ENCODE data around the gene MID1.

The MID1 gene

DNA sequence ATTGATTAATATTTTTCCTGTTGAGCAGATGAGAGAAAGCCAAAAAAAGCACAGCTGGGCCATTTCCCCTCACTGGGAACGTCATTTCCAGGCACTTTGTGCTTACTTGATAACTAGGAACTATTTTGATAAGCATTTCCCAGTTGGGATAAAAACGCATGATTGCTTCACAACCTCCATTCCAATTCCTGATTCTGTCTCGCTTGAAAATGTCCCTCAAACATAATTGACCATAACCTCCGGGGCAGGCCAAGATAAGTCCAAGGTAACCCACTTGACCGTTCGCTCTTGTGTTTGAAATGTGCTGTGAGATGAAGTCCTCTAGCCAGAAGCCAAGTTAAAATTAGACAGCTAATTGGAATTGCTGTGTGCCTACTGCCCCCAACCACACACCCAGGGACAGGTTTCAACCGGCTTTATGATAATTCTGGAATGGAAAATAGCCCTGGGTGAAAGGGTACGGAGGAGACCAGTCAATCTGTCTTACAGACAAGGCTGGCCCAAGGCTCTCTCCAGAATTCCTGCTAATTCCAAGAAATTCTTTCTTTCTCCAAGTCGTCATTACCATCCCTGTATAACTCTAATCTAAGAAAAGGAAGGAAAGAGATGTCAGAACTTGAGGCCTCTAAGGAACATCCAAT is 137.1 kb downstream of the MID1 start:
- DNase-seq: no peak

DNA sequence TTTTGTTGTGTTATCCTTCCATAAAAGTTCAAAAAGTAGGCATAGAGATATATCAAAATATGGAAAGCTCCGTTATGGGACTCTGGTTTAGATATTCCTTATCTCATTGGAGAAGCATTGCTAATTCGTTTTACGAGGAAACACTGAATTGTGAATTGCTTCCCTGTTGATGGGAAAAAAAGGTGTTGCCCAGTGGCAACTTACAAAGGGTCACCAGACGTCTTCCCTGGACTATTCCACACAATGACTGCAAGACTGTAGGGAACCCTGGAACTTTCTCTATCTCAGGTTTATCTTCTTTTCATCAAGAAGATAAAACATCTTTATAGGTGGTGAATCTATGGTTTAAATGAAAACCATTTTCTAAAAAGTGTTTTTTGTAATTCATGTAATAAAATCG is 137.7 kb downstream of the MID1 start:
- DNase-seq: no peak

DNA sequence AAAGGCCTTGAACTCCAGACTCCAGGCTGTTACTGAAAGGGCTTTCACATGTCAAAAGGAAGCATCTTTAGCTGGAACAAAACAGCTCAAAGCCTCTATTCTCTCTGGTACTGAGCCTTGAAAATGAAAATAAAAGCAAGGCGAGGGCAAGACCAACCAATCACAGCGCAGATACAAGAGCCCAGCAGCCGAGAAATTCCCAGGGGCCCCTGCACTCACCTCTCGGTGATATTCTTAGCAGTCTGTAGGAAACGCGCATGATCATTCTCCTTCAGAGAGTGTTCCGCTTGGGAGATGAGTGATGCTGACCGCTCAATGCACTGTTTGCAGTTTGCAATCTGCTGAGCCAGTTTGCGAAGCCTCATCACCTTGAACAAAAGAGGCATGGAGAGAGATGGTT is 138.1 kb downstream of the MID1 start:
- DNase-seq: no peak

DNA sequence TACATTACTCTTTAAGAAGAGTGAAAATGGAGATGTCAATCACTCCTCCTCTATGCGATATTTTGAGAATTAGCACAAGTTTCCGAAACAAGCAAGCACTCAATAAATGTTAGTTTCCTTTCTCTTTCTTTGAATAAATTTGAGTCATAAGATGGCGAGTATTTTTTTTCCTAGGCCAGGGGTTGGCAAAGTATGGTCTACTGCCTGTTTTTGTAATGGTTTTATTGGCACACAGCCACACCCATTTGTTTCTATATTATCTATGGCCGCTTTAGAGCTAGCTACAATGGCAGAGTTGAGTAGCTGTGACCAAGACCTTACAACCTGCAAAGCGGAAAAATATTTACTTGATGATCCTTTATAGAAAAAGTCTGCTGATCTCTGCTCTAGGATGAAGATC is 139.5 kb downstream of the MID1 start:
- no peak for DNase-seq

DNA sequence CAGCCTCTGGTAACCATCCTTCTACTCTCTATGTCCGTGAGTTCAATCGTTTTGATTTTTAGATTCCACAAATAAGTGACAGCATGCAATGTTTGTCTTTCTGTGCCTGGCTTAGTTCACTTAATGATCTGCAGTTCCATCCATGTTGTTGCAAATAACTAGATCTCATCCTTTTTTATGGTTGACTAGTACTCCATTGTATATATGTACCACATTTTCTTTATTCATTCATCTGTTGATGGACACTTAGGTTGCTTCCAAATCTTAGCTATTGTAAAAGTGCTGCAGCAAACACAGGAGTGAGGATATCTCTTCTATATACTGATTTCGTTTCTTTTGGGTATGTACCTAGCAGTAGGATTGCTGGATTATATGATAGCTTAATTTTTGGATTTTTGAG is 140.9 kb downstream of the MID1 start:
- no peak for DNase-seq

DNA sequence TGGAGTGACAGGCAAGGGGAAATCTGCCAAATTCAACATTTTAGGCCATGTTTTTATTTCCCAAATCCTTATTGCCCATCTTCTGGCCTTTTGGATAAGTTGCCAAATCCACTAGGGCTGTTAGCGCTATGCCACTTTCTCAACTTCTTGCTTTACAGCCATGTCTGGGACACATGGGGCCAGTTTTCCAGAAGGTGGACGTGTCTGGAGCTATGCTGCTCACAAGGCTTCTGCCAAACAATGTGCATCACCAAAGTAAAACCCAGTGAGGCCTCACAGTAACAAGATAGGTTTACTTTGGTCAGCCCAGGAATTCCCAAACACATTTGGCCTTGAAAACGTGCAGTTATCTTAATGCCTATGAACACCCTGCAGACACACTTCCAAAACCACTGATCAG is 142.9 kb downstream of the MID1 start:
- no peak for DNase-seq

DNA sequence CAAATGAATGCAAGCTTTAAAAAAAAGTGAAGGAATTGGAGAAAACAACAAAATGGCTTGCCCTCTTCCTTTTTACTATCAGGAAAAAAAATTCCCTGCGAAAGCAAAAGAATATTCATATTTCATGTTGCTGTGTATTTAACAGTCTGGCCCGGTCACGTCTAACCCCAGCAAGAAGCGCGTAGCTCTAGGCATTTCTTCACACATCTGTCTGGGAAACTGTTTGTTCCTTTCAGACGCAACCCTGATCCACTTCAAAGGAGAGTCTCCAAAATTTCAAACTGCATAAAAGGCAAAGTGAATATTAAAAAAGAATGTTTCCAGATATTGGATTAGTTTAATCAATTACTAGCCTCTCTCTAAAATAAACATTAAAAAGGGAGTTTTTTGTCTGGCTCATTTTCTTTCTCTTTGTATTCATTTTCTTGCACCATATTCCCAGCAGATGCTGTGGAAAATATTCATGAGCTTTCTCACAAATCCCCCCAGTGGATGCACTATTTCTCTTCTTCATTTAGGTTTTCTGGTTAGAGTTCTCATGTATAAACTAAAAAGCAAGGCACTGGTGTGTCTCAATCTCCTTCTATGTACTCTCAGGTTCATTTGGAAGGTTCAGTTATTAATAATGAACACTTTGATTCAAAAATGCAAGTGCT is 145.3 kb downstream of the MID1 start:
- no peak for DNase-seq

DNA sequence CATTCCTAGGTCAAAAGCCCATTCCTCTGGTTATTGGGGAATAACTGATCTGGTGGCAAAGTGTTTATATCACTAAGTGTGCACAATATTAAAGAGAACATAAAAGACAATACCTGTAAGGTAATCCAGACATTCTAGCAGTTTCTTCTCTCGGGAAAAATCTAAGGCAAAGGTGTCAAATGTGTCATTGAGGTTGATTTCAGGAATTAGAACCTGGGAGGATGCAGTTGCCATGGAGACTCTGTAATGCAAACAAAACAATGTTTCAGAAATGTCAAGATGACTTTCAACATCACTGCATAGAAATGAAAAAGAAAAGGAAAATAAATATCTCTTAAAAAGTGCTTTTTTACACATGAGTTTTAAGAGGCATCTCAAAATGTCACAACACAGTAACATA is 145.9 kb downstream of the MID1 start:
- no peak for DNase-seq

DNA sequence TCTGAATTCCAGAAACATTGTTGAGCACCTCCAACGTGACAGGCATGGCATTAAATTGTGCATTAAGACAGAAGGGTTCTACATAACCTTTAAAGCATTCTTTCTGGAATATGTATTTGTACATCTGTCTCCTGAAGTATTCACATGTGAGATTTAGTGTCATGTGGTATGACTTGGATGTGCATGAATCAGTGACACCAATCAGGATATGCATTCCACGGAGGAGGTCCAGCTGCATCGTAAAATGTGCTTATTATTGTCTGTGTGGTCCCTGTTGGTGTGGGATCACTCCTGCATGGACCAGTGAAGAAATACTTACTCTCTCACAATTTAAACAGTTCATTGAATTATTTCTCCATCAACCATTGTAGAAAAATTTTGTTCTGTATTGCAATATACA is 149.0 kb downstream of the MID1 start:
- no peak for DNase-seq

DNA sequence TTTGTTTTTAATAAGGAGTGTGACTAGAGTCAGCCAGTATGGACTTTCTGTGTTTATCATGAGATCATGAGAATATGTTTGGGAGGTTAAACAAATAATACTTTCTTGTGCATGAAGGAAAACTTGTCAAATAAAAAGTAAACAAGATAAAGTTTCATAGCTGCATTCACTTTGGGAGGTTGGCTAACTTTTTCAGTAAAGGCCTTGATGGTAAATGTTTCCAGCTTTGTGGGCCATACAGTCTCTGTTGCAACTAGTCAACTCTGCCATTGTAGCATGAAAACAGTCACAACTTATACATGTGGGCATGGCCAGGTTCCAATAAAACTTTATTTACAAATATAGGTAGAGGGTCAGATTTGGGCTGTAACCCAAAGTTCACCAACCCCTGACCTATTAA is 150.4 kb downstream of the MID1 start:
- no peak for DNase-seq

DNA sequence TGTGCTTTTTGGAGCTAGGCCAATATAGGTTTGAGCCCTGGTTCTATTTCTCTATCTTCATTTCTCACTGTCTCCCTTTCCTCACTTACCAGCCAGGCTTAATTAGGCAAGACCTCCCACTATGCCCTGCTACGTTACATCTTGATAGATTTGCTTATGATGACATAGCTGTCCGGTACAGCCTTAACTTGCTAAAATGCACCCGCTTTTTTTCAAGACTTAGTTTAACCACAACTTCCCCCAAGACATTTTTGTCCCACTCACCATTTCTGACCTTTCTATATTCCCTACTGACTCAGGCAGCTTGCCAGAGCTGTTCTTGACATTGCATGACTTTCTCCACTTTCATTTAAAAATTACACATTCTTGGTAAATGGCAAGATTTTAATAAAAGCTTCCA is 152.6 kb downstream of the MID1 start:
- no peak for DNase-seq

DNA sequence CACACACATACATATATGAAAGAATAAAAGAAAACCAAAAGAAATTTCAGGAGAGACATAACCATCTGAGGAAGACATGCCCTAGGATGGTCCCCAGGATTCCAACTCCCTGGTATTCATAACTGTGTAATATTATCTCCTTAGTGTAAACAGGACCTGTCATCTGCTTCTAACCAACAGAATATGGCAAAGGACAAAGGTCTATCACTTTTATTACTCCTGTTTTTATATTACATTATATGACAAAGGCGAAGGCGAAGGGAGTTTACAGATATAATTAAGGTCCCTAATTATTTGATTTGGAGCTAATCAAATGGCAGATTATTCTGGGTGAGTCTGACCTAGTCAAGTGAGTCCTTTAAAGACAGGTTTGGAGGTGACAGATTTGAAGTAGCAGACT is 155.1 kb downstream of the MID1 start:
- DNase-seq: no peak

DNA sequence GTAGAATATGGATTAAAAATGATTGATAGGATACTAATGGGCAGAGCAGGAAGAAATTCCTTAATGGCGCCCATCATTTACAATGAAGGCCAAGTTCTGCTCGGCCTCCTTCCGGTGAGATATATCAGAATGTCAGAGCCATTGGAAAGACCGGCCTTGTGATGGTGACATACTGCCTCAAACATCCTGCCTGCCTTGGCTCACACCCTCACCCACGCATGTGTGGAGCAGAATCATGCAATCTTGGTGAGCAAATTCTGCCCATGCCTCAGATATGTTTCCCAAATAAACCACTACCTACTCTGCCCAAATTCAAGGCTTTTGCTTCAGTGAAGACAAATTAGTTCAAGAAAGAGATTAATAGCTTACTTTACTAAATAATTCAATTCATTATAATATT is 163.3 kb downstream of the MID1 start:
- no peak for DNase-seq

DNA sequence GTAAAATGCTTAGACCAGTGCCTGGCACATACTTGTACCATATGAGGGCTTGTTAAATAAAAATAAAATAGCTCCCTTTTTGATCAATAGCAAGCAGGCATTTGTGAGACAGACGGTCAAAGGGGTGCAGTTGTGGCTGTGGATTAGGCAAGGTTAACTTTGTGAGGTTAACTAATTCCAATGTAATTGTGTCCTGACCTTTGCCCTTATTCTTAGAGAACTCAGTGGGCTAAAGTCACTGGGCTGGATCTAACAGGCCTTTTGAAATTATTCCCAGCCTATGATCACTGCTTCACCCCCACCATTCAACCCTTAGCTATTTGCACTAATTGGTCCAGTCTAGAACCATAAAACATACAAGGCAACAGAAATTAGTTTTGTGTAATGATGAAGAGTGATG is 166.4 kb downstream of the MID1 start:
- DNase-seq: no peak

DNA sequence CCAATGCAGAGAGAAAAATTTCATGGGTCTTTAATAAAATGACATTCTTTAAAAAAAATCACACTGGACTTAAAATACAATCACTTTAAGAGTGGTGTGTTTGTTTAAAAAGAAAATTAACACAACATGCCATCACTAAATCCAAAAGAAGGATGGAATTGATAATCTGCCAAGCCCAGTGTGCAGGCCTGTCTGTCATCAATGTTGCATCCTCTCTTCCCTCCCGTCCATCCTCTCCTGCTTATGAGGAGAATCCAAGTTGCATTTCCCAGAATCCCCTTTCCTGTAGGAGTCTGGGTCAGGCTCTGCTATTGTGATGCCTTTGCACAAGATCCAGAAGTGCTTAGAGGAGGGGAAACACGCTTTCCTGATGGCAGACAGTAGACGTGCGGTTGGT is 169.4 kb downstream of the MID1 start:
- DNase-seq: no peak

DNA sequence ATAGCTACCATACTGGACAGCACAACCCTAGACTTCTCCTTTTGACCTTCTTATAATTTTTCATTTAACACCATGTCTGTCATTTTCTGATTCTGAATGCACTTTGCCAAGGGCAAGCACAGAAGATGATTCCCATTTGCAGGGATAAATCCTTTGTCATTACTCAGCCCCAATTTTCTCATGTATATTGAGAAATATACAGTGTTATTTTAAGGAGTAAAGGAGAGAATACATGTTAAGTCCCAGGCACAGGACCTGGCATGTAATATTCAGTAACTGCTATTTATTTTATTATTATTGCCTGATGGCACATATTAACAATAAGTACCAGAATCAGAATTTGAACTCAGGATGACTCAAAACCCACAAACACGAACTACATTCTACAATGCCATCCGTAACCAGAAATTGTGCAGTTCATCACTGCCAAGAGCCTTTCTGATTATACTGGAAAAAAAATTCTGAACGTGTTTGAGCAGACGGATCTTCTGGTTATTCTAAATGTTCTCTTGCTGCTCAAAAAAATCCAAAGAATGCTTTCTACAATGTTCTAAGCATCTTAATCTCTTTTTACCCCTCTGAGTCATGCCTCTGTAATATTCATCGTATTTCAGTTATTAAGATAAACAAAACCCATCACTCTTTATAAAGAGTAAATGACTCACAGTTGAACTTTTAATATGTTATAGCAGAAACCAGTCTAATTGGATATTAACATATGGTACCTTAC is 170.0 kb downstream of the MID1 start:
- no peak for DNase-seq

DNA sequence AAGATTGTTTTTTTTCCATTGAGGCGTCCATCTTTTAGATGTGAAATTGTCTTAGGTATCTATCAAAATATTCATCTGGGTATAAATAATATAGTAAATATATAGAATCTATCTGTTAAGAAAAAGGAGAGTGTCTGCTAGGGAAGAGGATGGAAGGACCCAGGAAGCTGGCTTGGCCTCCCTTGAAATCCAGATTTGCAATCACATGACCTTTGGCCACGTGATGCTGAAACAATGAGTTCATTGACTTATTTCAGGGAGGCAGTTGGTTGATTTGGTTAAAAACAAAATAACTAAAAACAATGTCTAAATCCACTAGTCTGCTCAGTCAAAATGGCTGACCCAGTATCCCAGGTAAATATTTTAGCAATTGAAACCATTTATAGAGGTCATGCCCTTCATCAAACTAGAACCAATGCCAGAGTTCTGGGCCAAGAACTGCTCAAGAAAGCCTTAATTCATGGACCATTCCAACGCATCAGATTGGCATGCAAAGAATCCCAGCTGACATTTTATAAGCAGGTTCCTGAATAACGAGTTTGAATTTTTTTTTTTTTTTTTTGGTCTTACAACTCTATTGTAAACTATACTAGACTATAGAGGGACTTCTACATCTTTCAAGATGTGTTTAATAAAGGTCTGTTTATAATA is 172.7 kb downstream of the MID1 start:
- DNase-seq: no peak

DNA sequence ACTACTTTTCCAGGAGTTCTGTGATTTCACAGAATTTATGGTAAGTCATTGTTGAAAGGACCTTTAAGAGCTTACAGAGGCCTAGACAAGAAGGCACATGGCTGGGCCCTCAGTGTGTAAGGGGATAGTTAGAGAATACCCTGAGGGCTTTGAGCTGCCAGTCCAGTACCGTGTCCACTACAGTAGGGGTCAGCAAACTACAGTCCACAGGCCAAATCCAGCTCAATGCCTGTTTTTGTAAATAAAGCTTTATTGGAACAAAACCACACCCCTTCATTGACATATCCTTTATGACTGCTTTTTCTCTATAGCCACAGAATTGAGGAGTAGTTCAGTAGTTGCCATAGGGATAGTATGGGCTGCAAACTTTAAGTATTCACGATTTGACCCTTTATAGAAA is 176.2 kb downstream of the MID1 start:
- DNase-seq: no peak

DNA sequence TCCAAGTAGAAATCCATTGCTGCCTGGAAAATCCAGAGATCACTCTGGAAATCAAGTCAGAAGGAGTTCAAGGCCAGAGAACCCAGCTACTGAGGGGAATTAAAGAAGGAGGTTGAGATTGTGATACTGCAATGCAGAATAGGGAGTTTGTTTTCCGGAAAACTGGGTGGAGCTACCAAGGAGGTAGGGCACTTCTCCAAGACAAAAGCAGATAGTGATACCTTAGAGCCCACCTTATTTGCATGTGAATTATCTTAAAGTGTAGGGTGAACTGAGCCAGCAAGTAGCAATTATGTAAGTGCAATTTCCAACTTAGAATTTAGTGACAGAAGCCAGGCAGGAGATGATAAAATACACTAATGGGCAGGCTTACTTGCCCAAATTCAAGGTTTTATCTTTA is 178.9 kb downstream of the MID1 start:
- DNase-seq: no peak

DNA sequence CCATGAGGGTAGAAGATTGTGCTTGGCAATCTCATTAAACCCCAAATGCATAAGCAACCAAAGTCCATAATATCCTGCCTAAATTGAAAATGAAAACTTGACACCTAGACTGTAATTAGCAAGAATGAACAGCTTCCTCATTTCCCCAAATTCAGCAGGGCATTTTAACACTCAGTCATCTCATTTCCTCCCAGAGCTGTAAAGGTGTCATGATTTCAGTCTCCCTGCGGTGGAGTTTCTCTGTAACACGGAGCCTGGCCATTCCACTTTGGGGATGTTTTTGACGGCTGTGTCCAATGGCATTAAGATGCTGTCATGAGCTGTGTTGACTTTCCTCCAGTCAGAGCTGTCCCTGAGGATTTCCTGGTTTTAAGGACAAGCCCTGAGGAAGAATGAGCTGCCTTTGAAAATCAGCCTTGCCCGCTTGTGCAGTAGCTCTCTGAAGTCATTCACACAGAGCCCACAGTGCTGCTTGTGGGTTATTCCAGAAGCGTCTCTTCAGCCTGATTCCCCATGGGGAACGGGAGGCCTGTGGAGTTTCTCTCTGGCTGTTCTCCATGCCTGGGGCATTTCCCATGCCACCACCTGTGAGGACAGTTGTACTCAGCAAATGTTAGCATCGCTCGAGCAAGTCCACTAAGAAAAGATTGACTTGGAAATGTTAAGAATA is 187.0 kb downstream of the MID1 start:
- DNase-seq: no peak

DNA sequence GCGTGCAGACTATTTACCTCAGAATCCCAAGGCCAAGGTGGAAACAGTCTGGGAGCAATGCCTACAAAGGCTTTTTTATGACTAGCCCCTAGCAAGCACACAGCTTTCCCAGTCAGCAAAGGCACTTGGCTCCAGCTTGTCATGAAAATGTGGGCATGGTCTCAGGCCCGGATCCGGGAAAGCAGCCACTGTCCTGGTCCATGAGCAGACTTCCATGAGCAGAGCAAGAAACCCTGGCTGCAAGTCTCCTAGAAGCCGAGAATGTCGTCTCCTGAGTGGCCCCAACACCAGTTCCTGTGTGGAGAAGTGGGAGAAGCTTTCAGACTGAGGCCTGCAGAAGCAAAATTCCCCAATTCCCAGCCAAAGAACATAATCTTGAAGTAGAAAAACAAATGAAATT is 190.5 kb downstream of the MID1 start:
- DNase-seq: no peak

DNA sequence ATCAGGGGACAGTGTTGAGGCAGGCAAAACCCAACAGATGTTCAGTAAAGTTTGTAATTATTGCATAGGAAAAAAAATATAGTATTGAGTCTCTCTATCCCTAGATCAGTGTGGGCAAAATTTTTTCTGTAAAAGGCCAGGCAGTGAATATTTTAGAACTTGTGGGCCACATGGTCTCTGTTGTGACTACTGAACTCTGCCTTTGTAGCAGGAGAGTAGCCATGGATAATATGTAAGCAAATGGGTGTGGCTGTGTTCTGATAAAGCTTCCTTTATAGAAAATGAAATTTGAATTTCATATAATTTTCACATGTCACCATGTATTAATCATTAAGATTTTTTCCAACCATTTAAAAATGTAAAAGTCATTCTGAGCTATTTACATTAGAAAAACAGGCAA is 193.1 kb downstream of the MID1 start:
- DNase-seq: no peak

DNA sequence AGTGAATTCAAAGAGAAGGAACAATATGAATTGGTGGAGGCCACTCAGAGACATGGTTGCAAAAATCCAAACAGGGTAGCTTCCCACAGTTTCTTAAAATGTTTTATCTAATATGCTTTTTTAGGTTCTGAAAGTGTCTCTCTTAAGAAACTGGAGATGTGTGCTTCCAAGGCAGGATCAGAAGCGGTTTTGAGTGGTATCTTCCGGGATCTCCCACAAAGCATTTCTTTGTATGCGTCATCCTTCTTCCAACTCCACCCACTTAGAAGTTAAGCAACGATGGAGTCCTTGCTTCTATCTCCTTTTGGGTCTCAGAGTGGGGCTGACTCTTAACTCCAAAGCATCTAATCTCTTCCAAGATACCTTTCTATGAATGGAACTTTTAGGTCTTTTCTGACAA is 196.7 kb downstream of the MID1 start:
- no peak for DNase-seq

DNA sequence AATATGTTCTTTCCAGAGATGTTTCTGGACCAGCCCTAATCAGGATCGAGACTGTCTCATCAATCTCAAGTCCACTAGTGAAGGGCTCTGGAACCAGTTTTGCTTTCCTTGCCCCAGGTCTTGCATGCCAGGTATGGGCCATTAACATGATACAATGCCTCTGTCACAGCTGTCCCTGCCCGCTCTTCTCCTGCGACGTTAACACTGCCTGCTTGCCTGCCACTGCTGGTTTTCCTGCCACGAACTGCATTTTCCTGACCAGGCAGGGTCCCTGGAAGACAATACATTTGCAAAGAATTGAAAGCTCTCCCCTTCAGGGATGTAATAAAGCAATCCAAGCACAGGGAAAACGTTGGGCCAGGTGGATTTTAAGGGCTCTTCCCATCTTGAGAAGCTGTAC is 200.3 kb downstream of the MID1 start:
- DNase-seq: no peak
